Fibroblast of villous mesenchyme (primary cell): ENCODE measurements around the gene GLYR1. TPM values are rescaled to one million over a fixed set of nuclear protein-coding genes. Genes with fewer than 3 reads are reported as not detected.

ENCODE experiments used
- DNase-seq: peaks from one replicate; pipeline ENCODE4 v3.0.0-alpha.2; 2010; ENCODE audit warnings: low read depth
- H3K4me3 ChIP-seq: 2 replicates; pipeline ENCODE4 v1.5.1; 2011; ENCODE audit warnings: low read depth, mild to moderate bottlenecking, low read length
- CTCF ChIP-seq: IDR thresholded peaks from 2 replicates; pipeline ENCODE4 v1.5.1; 2012; ENCODE audit warnings: low read depth, mild to moderate bottlenecking, low read length; ENCODE audit not compliant: insufficient read depth
- total RNA-seq: library from RNA; depleted of rRNA; stranded (reverse); fragments of >200 nt; gene quantifications from 2 replicates; pipeline ENCODE4 v1.2.3, GENCODE V29; 2012

Gene GLYR1
- total RNA-seq, 1 donor: 60.9 TPM

GRCh38 chr16:4777339-4778049 is 69.6 kb downstream of the GLYR1 start:
- TF ChIP-seq CTCF: no peak
- H3K4me3 ChIP-seq: no peak overlapping the region
- no peak for DNase-seq

GRCh38 chr16:4776141-4776705 is 70.9 kb downstream of the GLYR1 start:
- H3K4me3 ChIP-seq: no peak overlapping the region
- TF ChIP-seq CTCF: no peak
- no peak for DNase-seq

- no peak overlapping the region for H3K4me3 ChIP-seq
- no peak for TF ChIP-seq CTCF
- DNase-seq: no peak
These were observed 72.1 kb downstream of the GLYR1 start for GRCh38 chr16:4775005-4775404.

GRCh38 chr16:4772351-4772750 is 74.7 kb downstream of the GLYR1 start:
- TF ChIP-seq CTCF: no peak
- no peak overlapping the region for H3K4me3 ChIP-seq
- no peak for DNase-seq

GRCh38 chr16:4771646-4772045 is 75.4 kb downstream of the GLYR1 start:
- no peak for DNase-seq
- H3K4me3 ChIP-seq: no peak overlapping the region
- TF ChIP-seq CTCF: no peak

GRCh38 chr16:4769306-4769638 is 77.8 kb downstream of the GLYR1 start:
- TF ChIP-seq CTCF: no peak
- no peak for DNase-seq
- H3K4me3 ChIP-seq: no peak overlapping the region

- peak overlapping the region; percentile 78 for H3K4me3 ChIP-seq
- no peak for TF ChIP-seq CTCF
- DNase-seq: peak; percentile 95
These were observed 78.4 kb downstream of the GLYR1 start for GRCh38 chr16:4768549-4769305.
